ENCODE results near the gene WDR18.
"Not testable (repeated sequence)": the region's sequence is repeated elsewhere in the genome, so short reads cannot be mapped to it uniquely, and the experiment has no call there.

WDR18 gene

GRCh38 chr19:1019980-1020867, 36.1 kb downstream of the WDR18 start:
- Histone ChIP-seq H3K4me3 (ENCODE audit: low read depth in 1 of 2, low read length in 1 of 2) (peak overlapping the region; percentile 77 to 86), H3K9me3 (no peaks in the 10 kb centered on the region), H3K4me1 (ENCODE audit: control insufficient read depth in 1 of 2, insufficient read depth in 1 of 2, low read depth in 1 of 2, low read length in 1 of 2) (peaks cover 35 to 64% of the 10 kb centered on the region in 2 experiments), H3K27ac (peak overlapping the region; percentile 92), H3K27me3 (no peaks in the 10 kb centered on the region), H3K36me3 (peaks cover 8% of the 10 kb centered on the region)
- no peak for TF ChIP-seq CTCF (IDR thresholded peaks at IDR 0.05)

- H3K27ac ChIP-seq, result peak within 1 kb of the TSS; percentile 92
- H3K36me3 ChIP-seq, result peaks cover 8% of the 10 kb centered on the region
- H3K27me3 ChIP-seq, result no peaks in the 10 kb centered on the region
- TF ChIP-seq CTCF (IDR thresholded peaks at IDR 0.05), result peak; percentile 62
- H3K4me1 ChIP-seq (ENCODE audit: control insufficient read depth in 1 of 2, insufficient read depth in 1 of 2, low read depth in 1 of 2, low read length in 1 of 2), result peaks cover 41 to 71% of the 10 kb centered on the region in 2 experiments
- H3K9me3 ChIP-seq, result no peaks in the 10 kb centered on the region
- H3K4me3 ChIP-seq (ENCODE audit: low read depth in 1 of 2, low read length in 1 of 2), result peak within 1 kb of the TSS; percentile 77 to 86
Observed at GRCh38 chr19:1020868-1021425, 36.8 kb downstream of the WDR18 start, which contains the start of gene TMEM259. TMEM259 (minus strand) TSS chr19:1021123; CDS start chr19:1020996, 127 bp downstream.

GRCh38 chr19:1023883-1024188, 39.7 kb downstream of the WDR18 start:
- H3K9me3 ChIP-seq; H3K36me3 ChIP-seq; H3K4me3 ChIP-seq (ENCODE audit: low read depth in 1 of 2, low read length in 1 of 2); H3K27me3 ChIP-seq: not testable (repeated sequence)
- H3K27ac ChIP-seq, result peak overlapping the region; percentile 92
- peaks cover 46 to 69% of the 10 kb centered on the region in 2 experiments for H3K4me1 ChIP-seq (ENCODE audit: control insufficient read depth in 1 of 2, insufficient read depth in 1 of 2, low read depth in 1 of 2, low read length in 1 of 2)

GRCh38 chr19:1025080-1025479, 40.9 kb downstream of the WDR18 start:
- Histone ChIP-seq H3K4me1 (ENCODE audit: control insufficient read depth in 1 of 2, insufficient read depth in 1 of 2, low read depth in 1 of 2, low read length in 1 of 2) (peaks cover 46 to 68% of the 10 kb centered on the region in 2 experiments), H3K4me3 (ENCODE audit: low read depth in 1 of 2, low read length in 1 of 2) (peak overlapping the region in 1 of 2 experiments; percentile 100), H3K27ac (peak overlapping the region; percentile 99)

GRCh38 chr19:1025960-1026782, 42.0 kb downstream of the WDR18 start, which contains the start of gene CNN2:
CNN2 (plus strand) TSS chr19:1026608; CDS start chr19:1026662, 54 bp downstream.
- Histone ChIP-seq H3K27me3 (no peaks in the 10 kb centered on the region), H3K9me3 (no peaks in the 10 kb centered on the region), H3K27ac (peak within 1 kb of the TSS; percentile 99), H3K4me1 (ENCODE audit: control insufficient read depth in 1 of 2, insufficient read depth in 1 of 2, low read depth in 1 of 2, low read length in 1 of 2) (peaks cover 50 to 70% of the 10 kb centered on the region in 2 experiments), H3K36me3 (peaks cover 22% of the 10 kb centered on the region), H3K4me3 (ENCODE audit: low read depth in 1 of 2, low read length in 1 of 2) (peak within 1 kb of the TSS; percentile 77 to 100)
- no peak for TF ChIP-seq CTCF (IDR thresholded peaks at IDR 0.05)

More at GRCh38 chr19:1025080-1025479, 40.9 kb downstream of the WDR18 start:
- not testable (repeated sequence) for H3K27me3 ChIP-seq, H3K9me3 ChIP-seq
- H3K36me3 ChIP-seq, result peaks cover 12% of the 10 kb centered on the region

Data from neutrophil (primary cell).